Stimulated activated naive CD8-positive, alpha-beta T cell treated with anti-CD3 and anti-CD28 coated beads, Interleukin-15, Interleukin-2, amounts not matched to agents 100 ng/mL and 50 ng/mL, for 24 hours (primary cell): ENCODE measurements around the gene RPS3A.
"Not testable (repeated sequence)": the region's sequence is repeated elsewhere in the genome, so short reads cannot be mapped to it uniquely, and the experiment has no call there.

Experiments
- H3K27ac Mint-ChIP-seq: one replicate; pipeline ENCODE4 v1.8.0; 2021; ENCODE audit warnings: mild to moderate bottlenecking, mixed read lengths
- H3K27me3 Mint-ChIP-seq: one replicate; pipeline ENCODE4 v1.8.0; 2021; ENCODE audit warnings: mixed read lengths
- H3K36me3 Mint-ChIP-seq: one replicate; pipeline ENCODE4 v1.8.0; 2021; ENCODE audit warnings: low read depth, mixed read lengths
- H3K4me1 Mint-ChIP-seq: one replicate; pipeline ENCODE4 v1.8.0; 2021; ENCODE audit warnings: low read depth, mixed read lengths
- H3K4me3 Mint-ChIP-seq: one replicate; pipeline ENCODE4 v1.8.0; 2021; ENCODE audit warnings: mild to moderate bottlenecking, mixed read lengths
- H3K9me3 Mint-ChIP-seq: one replicate; pipeline ENCODE4 v1.8.0; 2021; ENCODE audit warnings: mixed read lengths

The RPS3A gene

GRCh38 chr4:151099229-151099975, at the start of gene RPS3A:
Gene RPS3A, plus strand, starts transcription at chr4:151099628. Its CDS starts 25 bp downstream, at chr4:151099653.
- H3K9me3 Mint-ChIP-seq, result no peaks in the 10 kb centered on the region
- peak within 1 kb of the TSS; percentile 97 for H3K4me3 Mint-ChIP-seq
- H3K27ac Mint-ChIP-seq, result peak within 1 kb of the TSS; percentile 99
- peaks cover 61% of the 10 kb centered on the region for H3K4me1 Mint-ChIP-seq
- peaks cover 48% of the 10 kb centered on the region for H3K36me3 Mint-ChIP-seq
- H3K27me3 Mint-ChIP-seq, result no peaks in the 10 kb centered on the region

GRCh38 chr4:151052785-151053184, 46.6 kb upstream of the RPS3A start:
- no peak overlapping the region for H3K27ac Mint-ChIP-seq
- no peaks in the 10 kb centered on the region for H3K36me3 Mint-ChIP-seq
- no peaks in the 10 kb centered on the region for H3K9me3 Mint-ChIP-seq

GRCh38 chr4:151055539-151055938, 43.9 kb upstream of the RPS3A start:
- H3K4me1 Mint-ChIP-seq, result no peaks in the 10 kb centered on the region
- no peak overlapping the region for H3K4me3 Mint-ChIP-seq
- no peak overlapping the region for H3K27ac Mint-ChIP-seq
- no peaks in the 10 kb centered on the region for H3K9me3 Mint-ChIP-seq
- no peaks in the 10 kb centered on the region for H3K27me3 Mint-ChIP-seq
- H3K36me3 Mint-ChIP-seq, result no peaks in the 10 kb centered on the region

More at GRCh38 chr4:151052785-151053184, 46.6 kb upstream of the RPS3A start:
- H3K4me3 Mint-ChIP-seq, result no peak overlapping the region
- H3K4me1 Mint-ChIP-seq, result no peaks in the 10 kb centered on the region
- no peaks in the 10 kb centered on the region for H3K27me3 Mint-ChIP-seq

- H3K27ac Mint-ChIP-seq, H3K4me1 Mint-ChIP-seq, H3K36me3 Mint-ChIP-seq, H3K4me3 Mint-ChIP-seq, H3K9me3 Mint-ChIP-seq, H3K27me3 Mint-ChIP-seq: not testable (repeated sequence)
Observed at GRCh38 chr4:151063143-151063542, 36.3 kb upstream of the RPS3A start.

- Mint-ChIP-seq H3K4me1 (peaks cover 3% of the 10 kb centered on the region), H3K9me3 (no peaks in the 10 kb centered on the region), H3K4me3 (no peak overlapping the region), H3K36me3 (no peaks in the 10 kb centered on the region), H3K27ac (no peak overlapping the region), H3K27me3 (peaks cover 10% of the 10 kb centered on the region)
Observed at GRCh38 chr4:151067316-151067970, 32.0 kb upstream of the RPS3A start.

GRCh38 chr4:151074416-151074916, 25.0 kb upstream of the RPS3A start:
- Mint-ChIP-seq H3K4me1 (no peaks in the 10 kb centered on the region), H3K27me3 (peaks cover 10% of the 10 kb centered on the region), H3K9me3 (no peaks in the 10 kb centered on the region), H3K36me3 (no peaks in the 10 kb centered on the region), H3K27ac (no peak overlapping the region), H3K4me3 (no peak overlapping the region)

- H3K27me3 Mint-ChIP-seq, H3K4me1 Mint-ChIP-seq, H3K4me3 Mint-ChIP-seq, H3K27ac Mint-ChIP-seq, H3K36me3 Mint-ChIP-seq, H3K9me3 Mint-ChIP-seq: not testable (repeated sequence)
Observed at GRCh38 chr4:151077978-151078377, 21.4 kb upstream of the RPS3A start.

GRCh38 chr4:151087467-151087866, 12.0 kb upstream of the RPS3A start:
- Mint-ChIP-seq H3K36me3 (no peaks in the 10 kb centered on the region), H3K4me3 (no peak overlapping the region), H3K9me3 (no peaks in the 10 kb centered on the region), H3K27ac (no peak overlapping the region), H3K27me3 (peaks cover 4% of the 10 kb centered on the region), H3K4me1 (no peaks in the 10 kb centered on the region)

GRCh38 chr4:151091047-151091446, 8.4 kb upstream of the RPS3A start:
- no peaks in the 10 kb centered on the region for H3K4me1 Mint-ChIP-seq
- H3K4me3 Mint-ChIP-seq, result no peak overlapping the region
- peaks cover 4% of the 10 kb centered on the region for H3K27me3 Mint-ChIP-seq
- H3K9me3 Mint-ChIP-seq, result no peaks in the 10 kb centered on the region
- no peak overlapping the region for H3K27ac Mint-ChIP-seq
- no peaks in the 10 kb centered on the region for H3K36me3 Mint-ChIP-seq

- H3K9me3 Mint-ChIP-seq, result no peaks in the 10 kb centered on the region
- no peaks in the 10 kb centered on the region for H3K36me3 Mint-ChIP-seq
- no peak overlapping the region for H3K4me3 Mint-ChIP-seq
- H3K4me1 Mint-ChIP-seq, result peaks cover 6% of the 10 kb centered on the region
- no peak overlapping the region for H3K27ac Mint-ChIP-seq
- peaks cover 4% of the 10 kb centered on the region for H3K27me3 Mint-ChIP-seq
Observed at GRCh38 chr4:151092488-151092887, 6.9 kb upstream of the RPS3A start.

GRCh38 chr4:151093203-151093602, 6.2 kb upstream of the RPS3A start:
- Mint-ChIP-seq H3K27ac (no peak overlapping the region), H3K4me1 (peaks cover 12% of the 10 kb centered on the region), H3K9me3 (no peaks in the 10 kb centered on the region), H3K4me3 (no peak overlapping the region), H3K36me3 (no peaks in the 10 kb centered on the region), H3K27me3 (no peaks in the 10 kb centered on the region)

GRCh38 chr4:151094290-151094751, 5.1 kb upstream of the RPS3A start:
- Mint-ChIP-seq H3K9me3 (no peaks in the 10 kb centered on the region), H3K4me1 (peaks cover 23% of the 10 kb centered on the region), H3K4me3 (no peak overlapping the region), H3K36me3 (no peaks in the 10 kb centered on the region), H3K27ac (no peak overlapping the region), H3K27me3 (no peaks in the 10 kb centered on the region)

- peaks cover 26% of the 10 kb centered on the region for H3K4me1 Mint-ChIP-seq
- peaks cover 7% of the 10 kb centered on the region for H3K36me3 Mint-ChIP-seq
- H3K4me3 Mint-ChIP-seq, result no peak overlapping the region
- no peak overlapping the region for H3K27ac Mint-ChIP-seq
- no peaks in the 10 kb centered on the region for H3K27me3 Mint-ChIP-seq
- no peaks in the 10 kb centered on the region for H3K9me3 Mint-ChIP-seq
Observed at GRCh38 chr4:151095142-151095541, 4.3 kb upstream of the RPS3A start.

- Mint-ChIP-seq H3K27me3 (no peaks in the 10 kb centered on the region), H3K27ac (no peak overlapping the region), H3K9me3 (no peaks in the 10 kb centered on the region), H3K4me1 (peaks cover 48% of the 10 kb centered on the region), H3K4me3 (peak overlapping the region; percentile 48), H3K36me3 (peaks cover 33% of the 10 kb centered on the region)
Observed at GRCh38 chr4:151097759-151098158, 1.7 kb upstream of the RPS3A start.

- Mint-ChIP-seq H3K27ac (peak overlapping the region; percentile 99), H3K4me1 (peaks cover 57% of the 10 kb centered on the region)
Observed at GRCh38 chr4:151098979-151099228, 524 bp upstream of the RPS3A start.

More at GRCh38 chr4:151098979-151099228, 524 bp upstream of the RPS3A start:
- H3K4me3 Mint-ChIP-seq, result peak overlapping the region; percentile 97
- no peaks in the 10 kb centered on the region for H3K9me3 Mint-ChIP-seq
- peaks cover 43% of the 10 kb centered on the region for H3K36me3 Mint-ChIP-seq
- H3K27me3 Mint-ChIP-seq, result no peaks in the 10 kb centered on the region
